ENCODE data around the gene NCOA7.
A peak's percentile ranks its signal among the peaks of the same experiment; 100 is the strongest.
"Not testable (repeated sequence)": the region's sequence is repeated elsewhere in the genome, so short reads cannot be mapped to it uniquely, and the experiment has no call there.

Gene NCOA7

DNA sequence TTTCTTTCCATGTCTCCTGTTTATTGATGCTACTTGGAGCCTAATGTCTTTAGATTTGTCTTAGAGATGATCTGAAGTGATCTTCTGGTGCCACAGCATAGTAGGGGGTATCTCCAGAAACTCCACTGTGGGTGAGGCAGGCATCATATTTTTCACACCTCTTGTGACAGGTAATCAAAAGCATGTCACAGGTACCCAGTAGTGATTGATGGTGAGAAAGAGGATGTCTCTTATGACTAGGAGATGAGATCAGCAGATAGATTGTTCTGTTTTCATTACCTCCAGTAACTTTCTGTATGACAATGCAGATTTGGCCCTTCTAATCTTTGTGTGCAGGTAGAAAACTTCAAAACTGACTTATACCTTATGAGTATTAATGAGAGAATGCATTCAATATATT, 13.5 kb downstream of the NCOA7 start:
- Histone ChIP-seq H2BK5ac (ENCODE audit: low read length) (no peak overlapping the region), H3K27me3 (ENCODE audit: insufficient read depth, low read length, poor library complexity) (no peaks in the 10 kb centered on the region), H3K9ac (ENCODE audit: low read length) (no peak overlapping the region), H3K4me2 (ENCODE audit: low read length) (no peak overlapping the region), H3K4me3 (ENCODE audit: low read length) (no peak overlapping the region), H2AK5ac (ENCODE audit: low read length) (no peak overlapping the region), H3K79me2 (ENCODE audit: control insufficient read depth, insufficient read depth, low read length) (no peaks in the 10 kb centered on the region), H2BK120ac (ENCODE audit: low read depth, low read length) (no peak overlapping the region), H3K36me3 (ENCODE audit: control insufficient read depth, insufficient read depth, low read length) (no peaks in the 10 kb centered on the region), H3K79me1 (ENCODE audit: low read length) (no peaks in the 10 kb centered on the region), H2BK15ac (replicated peaks; ENCODE audit: low read depth) (no peak overlapping the region), H3K18ac (ENCODE audit: low read length) (no peak overlapping the region), H3K4ac (ENCODE audit: low read depth, low read length) (no peak overlapping the region), H4K8ac (ENCODE audit: low read depth, low read length) (no peak overlapping the region), H4K5ac (ENCODE audit: low read length) (no peak overlapping the region), H3K4me1 (ENCODE audit: control insufficient read depth, low read depth, low read length) (no peaks in the 10 kb centered on the region), H3K23ac (ENCODE audit: low read length) (no peak overlapping the region), H3K56ac (ENCODE audit: low read length) (no peak overlapping the region), H3K27ac (ENCODE audit: low read depth, low read length) (no peak overlapping the region)
- no peak for DNase-seq

DNA sequence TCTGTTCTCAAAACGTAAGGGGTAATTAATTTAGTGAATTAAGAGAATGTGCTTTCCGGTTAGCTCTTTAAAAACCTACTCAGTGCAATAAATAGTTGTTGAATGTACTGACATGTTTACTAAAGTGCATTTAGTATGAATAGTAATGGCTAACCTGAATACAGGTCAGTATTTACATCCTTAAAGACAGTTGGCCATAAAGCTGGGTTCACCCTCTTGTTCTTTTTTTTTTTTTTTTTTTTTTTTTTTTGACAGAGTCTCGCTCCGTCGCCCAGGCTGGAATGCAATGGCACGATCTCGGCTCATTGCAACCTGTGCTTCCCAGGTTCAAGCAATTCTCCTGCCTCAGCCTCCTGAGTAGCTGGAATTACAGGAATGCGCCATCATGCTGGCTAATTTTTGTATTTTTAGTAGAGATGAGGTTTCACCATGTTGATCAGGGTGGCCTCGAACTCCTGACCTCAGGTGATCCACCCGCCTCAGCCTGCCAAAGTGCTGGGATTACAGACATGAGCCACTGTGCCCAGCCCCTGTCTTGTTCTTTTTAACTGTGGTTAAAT, 14.2 kb downstream of the NCOA7 start:
- not testable (repeated sequence) for H2BK120ac ChIP-seq (ENCODE audit: low read depth, low read length); H3K36me3 ChIP-seq (ENCODE audit: control insufficient read depth, insufficient read depth, low read length); H3K27me3 ChIP-seq (ENCODE audit: insufficient read depth, low read length, poor library complexity); H3K18ac ChIP-seq (ENCODE audit: low read length); DNase-seq; H3K79me2 ChIP-seq (ENCODE audit: control insufficient read depth, insufficient read depth, low read length); H2BK15ac ChIP-seq (replicated peaks; ENCODE audit: low read depth); H3K4me3 ChIP-seq (ENCODE audit: low read length); H3K56ac ChIP-seq (ENCODE audit: low read length); H3K4ac ChIP-seq (ENCODE audit: low read depth, low read length); H4K8ac ChIP-seq (ENCODE audit: low read depth, low read length); H3K4me1 ChIP-seq (ENCODE audit: control insufficient read depth, low read depth, low read length); H3K23ac ChIP-seq (ENCODE audit: low read length); H4K5ac ChIP-seq (ENCODE audit: low read length); H3K9ac ChIP-seq (ENCODE audit: low read length); H2BK5ac ChIP-seq (ENCODE audit: low read length); H3K79me1 ChIP-seq (ENCODE audit: low read length); H2AK5ac ChIP-seq (ENCODE audit: low read length); H3K27ac ChIP-seq (ENCODE audit: low read depth, low read length); H3K4me2 ChIP-seq (ENCODE audit: low read length)
- WGBS (ENCODE audit: extremely low coverage, insufficient coverage, low lambda C conversion rate) = no CpG with 5 or more reads among the region's 10 CpGs

DNA sequence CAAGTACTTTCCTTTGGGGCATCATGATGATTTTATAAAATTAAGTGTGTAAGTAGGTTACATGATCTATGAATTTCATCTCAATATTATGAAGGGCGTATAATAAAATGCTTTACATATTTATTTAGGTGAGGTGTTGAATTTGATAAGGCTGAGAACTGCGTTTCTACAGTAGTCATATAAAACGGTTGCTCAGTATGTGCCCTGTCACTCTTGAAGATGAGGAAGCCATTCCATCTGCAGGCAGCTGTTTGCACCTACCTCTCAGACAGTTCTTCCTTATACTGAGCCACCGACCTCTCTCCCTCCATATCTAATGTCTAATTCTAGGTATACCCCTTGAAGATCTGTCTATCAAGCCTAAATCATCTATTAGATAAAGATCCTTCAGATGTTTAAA, 16.1 kb downstream of the NCOA7 start:
- 100% methylated on average over 2 of the region's 4 CpGs for WGBS (ENCODE audit: extremely low coverage, insufficient coverage, low lambda C conversion rate)
- Histone ChIP-seq H3K36me3 (ENCODE audit: control insufficient read depth, insufficient read depth, low read length) (no peaks in the 10 kb centered on the region), H3K23ac (ENCODE audit: low read length) (no peak overlapping the region), H3K4me2 (ENCODE audit: low read length) (no peak overlapping the region), H2BK15ac (replicated peaks; ENCODE audit: low read depth) (no peak overlapping the region), H3K4me3 (ENCODE audit: low read length) (no peak overlapping the region), H3K79me2 (ENCODE audit: control insufficient read depth, insufficient read depth, low read length) (no peaks in the 10 kb centered on the region), H3K27me3 (ENCODE audit: insufficient read depth, low read length, poor library complexity) (no peaks in the 10 kb centered on the region), H3K9ac (ENCODE audit: low read length) (no peak overlapping the region), H4K5ac (ENCODE audit: low read length) (no peak overlapping the region), H4K8ac (ENCODE audit: low read depth, low read length) (no peak overlapping the region), H2BK120ac (ENCODE audit: low read depth, low read length) (no peak overlapping the region), H3K4ac (ENCODE audit: low read depth, low read length) (no peak overlapping the region), H3K18ac (ENCODE audit: low read length) (no peak overlapping the region), H3K56ac (ENCODE audit: low read length) (no peak overlapping the region), H3K79me1 (ENCODE audit: low read length) (no peaks in the 10 kb centered on the region), H3K27ac (ENCODE audit: low read depth, low read length) (no peak overlapping the region), H3K4me1 (ENCODE audit: control insufficient read depth, low read depth, low read length) (no peaks in the 10 kb centered on the region), H2BK5ac (ENCODE audit: low read length) (no peak overlapping the region), H2AK5ac (ENCODE audit: low read length) (no peak overlapping the region)
- DNase-seq = no peak

DNA sequence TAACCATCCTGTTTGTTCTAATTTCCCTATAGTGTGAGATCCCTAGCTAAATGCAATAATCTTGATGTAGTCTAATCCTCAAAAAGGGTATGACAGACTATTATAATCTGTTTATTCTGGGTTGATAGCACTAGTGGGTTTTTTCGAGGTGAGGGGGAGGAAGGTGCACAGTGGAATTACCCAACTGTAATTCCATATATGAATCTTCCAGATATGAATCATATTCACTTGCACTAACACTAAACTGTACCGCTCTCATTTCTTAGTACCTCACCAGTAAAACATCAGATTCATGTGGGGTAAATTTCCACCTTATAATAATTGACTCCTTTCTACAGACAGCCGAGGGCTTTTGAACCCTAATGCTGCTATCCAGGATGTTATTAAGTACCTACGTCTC, 16.5 kb downstream of the NCOA7 start:
- Histone ChIP-seq H3K27ac (ENCODE audit: low read depth, low read length) (no peak overlapping the region), H4K5ac (ENCODE audit: low read length) (no peak overlapping the region), H2AK5ac (ENCODE audit: low read length) (no peak overlapping the region), H3K79me2 (ENCODE audit: control insufficient read depth, insufficient read depth, low read length) (no peaks in the 10 kb centered on the region), H3K4me2 (ENCODE audit: low read length) (no peak overlapping the region), H2BK5ac (ENCODE audit: low read length) (no peak overlapping the region), H3K79me1 (ENCODE audit: low read length) (no peaks in the 10 kb centered on the region), H4K8ac (ENCODE audit: low read depth, low read length) (no peak overlapping the region), H3K36me3 (ENCODE audit: control insufficient read depth, insufficient read depth, low read length) (no peaks in the 10 kb centered on the region), H2BK120ac (ENCODE audit: low read depth, low read length) (no peak overlapping the region), H3K18ac (ENCODE audit: low read length) (no peak overlapping the region), H3K4me1 (ENCODE audit: control insufficient read depth, low read depth, low read length) (no peaks in the 10 kb centered on the region), H3K9ac (ENCODE audit: low read length) (no peak overlapping the region), H3K23ac (ENCODE audit: low read length) (no peak overlapping the region), H3K4me3 (ENCODE audit: low read length) (no peak overlapping the region), H3K4ac (ENCODE audit: low read depth, low read length) (no peak overlapping the region), H3K56ac (ENCODE audit: low read length) (no peak overlapping the region), H2BK15ac (replicated peaks; ENCODE audit: low read depth) (no peak overlapping the region), H3K27me3 (ENCODE audit: insufficient read depth, low read length, poor library complexity) (no peaks in the 10 kb centered on the region)
- WGBS (ENCODE audit: extremely low coverage, insufficient coverage, low lambda C conversion rate) = no CpG with 5 or more reads among the region's 4 CpGs
- DNase-seq = no peak

DNA sequence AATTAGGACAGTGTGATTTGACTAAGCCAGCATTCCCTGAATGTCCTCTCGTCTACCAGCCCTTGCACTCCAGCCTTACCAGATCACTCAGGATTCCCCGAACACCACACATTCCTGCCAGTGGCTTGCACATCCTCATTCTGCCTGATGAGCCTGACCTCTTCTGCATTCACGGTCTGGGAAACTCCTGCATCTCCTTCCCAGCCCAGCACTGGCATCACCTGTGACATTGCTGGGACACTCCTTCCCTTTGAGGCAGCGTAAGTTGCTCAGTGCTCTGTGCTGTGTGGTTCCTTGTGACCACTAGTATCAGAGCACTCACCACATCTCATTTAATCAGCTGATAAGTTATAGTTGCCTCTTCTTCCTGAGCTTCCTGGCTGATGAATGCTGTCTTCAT, 17.3 kb downstream of the NCOA7 start:
- Histone ChIP-seq H3K79me1 (ENCODE audit: low read length) (no peaks in the 10 kb centered on the region), H3K27me3 (ENCODE audit: insufficient read depth, low read length, poor library complexity) (no peaks in the 10 kb centered on the region), H2BK15ac (replicated peaks; ENCODE audit: low read depth) (no peak overlapping the region), H3K18ac (ENCODE audit: low read length) (no peak overlapping the region), H4K5ac (ENCODE audit: low read length) (no peak overlapping the region), H2BK5ac (ENCODE audit: low read length) (no peak overlapping the region), H3K23ac (ENCODE audit: low read length) (no peak overlapping the region), H3K4me1 (ENCODE audit: control insufficient read depth, low read depth, low read length) (peaks cover 1% of the 10 kb centered on the region), H3K36me3 (ENCODE audit: control insufficient read depth, insufficient read depth, low read length) (no peaks in the 10 kb centered on the region), H3K56ac (ENCODE audit: low read length) (no peak overlapping the region), H3K4ac (ENCODE audit: low read depth, low read length) (no peak overlapping the region), H3K79me2 (ENCODE audit: control insufficient read depth, insufficient read depth, low read length) (no peaks in the 10 kb centered on the region), H3K27ac (ENCODE audit: low read depth, low read length) (no peak overlapping the region), H3K4me2 (ENCODE audit: low read length) (no peak overlapping the region), H2BK120ac (ENCODE audit: low read depth, low read length) (no peak overlapping the region), H3K9ac (ENCODE audit: low read length) (no peak overlapping the region), H4K8ac (ENCODE audit: low read depth, low read length) (no peak overlapping the region), H3K4me3 (ENCODE audit: low read length) (no peak overlapping the region), H2AK5ac (ENCODE audit: low read length) (no peak overlapping the region)
- WGBS (ENCODE audit: extremely low coverage, insufficient coverage, low lambda C conversion rate) = no CpG with 5 or more reads among the region's 4 CpGs
- peak; percentile 71 for DNase-seq

DNA sequence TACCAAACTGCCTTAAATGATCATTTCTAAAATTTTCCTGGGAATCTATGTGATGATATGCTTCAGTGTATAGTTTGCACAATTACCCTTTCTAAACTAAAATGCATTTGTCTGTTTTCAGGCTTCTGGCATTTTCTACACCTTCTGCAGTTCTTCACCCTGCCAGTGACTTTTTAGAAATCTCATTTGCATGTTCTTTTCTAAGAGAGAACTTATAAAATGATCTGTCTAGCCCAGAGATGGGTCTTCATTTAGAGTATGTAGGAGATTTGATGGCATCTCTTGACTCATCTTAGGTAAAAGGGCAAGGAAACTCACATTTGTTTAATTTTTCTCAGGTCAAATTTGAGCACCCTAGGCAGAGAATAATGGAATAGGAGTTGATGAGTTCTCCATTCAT, 17.8 kb downstream of the NCOA7 start:
- no peak overlapping the region for H3K4me3 ChIP-seq (ENCODE audit: low read length)
- H3K18ac ChIP-seq (ENCODE audit: low read length) = no peak overlapping the region
- no peaks in the 10 kb centered on the region for H3K36me3 ChIP-seq (ENCODE audit: control insufficient read depth, insufficient read depth, low read length)
- no peak overlapping the region for H3K23ac ChIP-seq (ENCODE audit: low read length)
- peaks cover 1% of the 10 kb centered on the region for H3K4me1 ChIP-seq (ENCODE audit: control insufficient read depth, low read depth, low read length)
- no peak overlapping the region for H2AK5ac ChIP-seq (ENCODE audit: low read length)
- no peak overlapping the region for H4K8ac ChIP-seq (ENCODE audit: low read depth, low read length)
- no peak overlapping the region for H3K27ac ChIP-seq (ENCODE audit: low read depth, low read length)
- H3K4ac ChIP-seq (ENCODE audit: low read depth, low read length) = no peak overlapping the region
- H2BK120ac ChIP-seq (ENCODE audit: low read depth, low read length) = no peak overlapping the region
- no peaks in the 10 kb centered on the region for H3K79me2 ChIP-seq (ENCODE audit: control insufficient read depth, insufficient read depth, low read length)
- no peak overlapping the region for H4K5ac ChIP-seq (ENCODE audit: low read length)
- H2BK15ac ChIP-seq (replicated peaks; ENCODE audit: low read depth) = no peak overlapping the region
- H3K79me1 ChIP-seq (ENCODE audit: low read length) = no peaks in the 10 kb centered on the region
- no peak overlapping the region for H2BK5ac ChIP-seq (ENCODE audit: low read length)
- DNase-seq = no peak
- no peak overlapping the region for H3K56ac ChIP-seq (ENCODE audit: low read length)
- H3K9ac ChIP-seq (ENCODE audit: low read length) = no peak overlapping the region
- no peak overlapping the region for H3K4me2 ChIP-seq (ENCODE audit: low read length)
- H3K27me3 ChIP-seq (ENCODE audit: insufficient read depth, low read length, poor library complexity) = no peaks in the 10 kb centered on the region
